Measurements from ENCODE around the gene ARL8B. TPM values are rescaled to one million over a fixed set of nuclear protein-coding genes. Genes with fewer than 3 reads are reported as not detected.

Gene ARL8B
- total and polyA plus RNA-seq, 2 of the 8 experiments (the other 6 are each of a cell fraction or from before 2014, with no cell fraction given), result 14.5 to 27.8 TPM

DNA sequence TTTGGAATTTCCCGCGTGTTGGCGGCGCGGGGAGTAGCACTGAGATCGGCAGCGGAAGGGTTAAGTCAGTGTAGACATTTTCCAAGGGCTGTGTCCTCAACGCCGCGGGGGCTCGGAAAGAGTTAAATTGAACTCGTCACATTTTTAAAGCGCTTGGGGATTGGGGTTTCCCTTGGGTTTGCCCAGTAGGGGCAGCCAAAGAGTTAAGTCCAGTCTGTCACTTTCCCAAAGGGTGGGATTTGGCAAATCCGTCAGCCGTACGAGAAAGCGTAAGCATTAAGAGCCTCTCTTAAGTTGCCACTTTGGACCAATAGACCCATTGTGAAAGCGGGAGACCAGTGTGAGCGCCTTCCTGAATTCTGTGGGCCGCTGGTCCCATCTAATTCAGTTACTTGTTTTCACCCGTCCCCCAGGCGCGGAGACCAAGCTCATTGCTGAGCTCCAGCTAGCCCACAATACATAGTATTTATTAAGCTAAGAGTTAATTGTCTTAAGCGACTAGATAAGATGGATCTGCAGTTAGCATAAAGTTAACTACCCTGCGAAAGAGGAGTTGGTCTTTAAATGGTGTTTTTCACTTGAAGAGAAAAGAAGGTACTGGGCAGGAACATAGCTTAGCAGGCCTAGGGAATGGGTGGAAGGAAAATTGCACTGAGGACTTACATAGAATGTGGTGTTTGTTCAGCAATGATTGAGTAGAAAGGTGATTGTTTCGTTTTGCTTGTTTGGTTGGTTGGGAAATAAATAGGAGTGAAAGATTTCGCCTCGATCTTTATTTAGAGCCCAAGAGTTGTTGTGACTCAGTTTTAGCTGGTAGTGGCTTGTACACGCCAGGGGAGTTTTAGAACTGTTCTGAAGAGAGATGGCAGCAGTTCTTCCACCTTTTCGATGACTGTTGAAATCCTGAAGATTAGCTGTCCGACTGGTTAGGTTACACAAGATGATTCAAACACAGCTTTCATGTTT lies 932 bp downstream of the ARL8B start (continued):
- TF ChIP-seq, protein P1, sequence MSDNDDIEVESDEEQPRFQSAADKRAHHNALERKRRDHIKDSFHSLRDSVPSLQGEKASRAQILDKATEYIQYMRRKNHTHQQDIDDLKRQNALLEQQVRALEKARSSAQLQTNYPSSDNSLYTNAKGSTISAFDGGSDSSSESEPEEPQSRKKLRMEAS (IDR thresholded peaks at IDR 0.05), result no peak
- TF ChIP-seq CTCF (IDR thresholded peaks at IDR 0.05; ENCODE audit: control extremely low read depth in 1 of 3, insufficient read depth in 1 of 3, low read depth in 1 of 3, low read length in 3 of 3), result peak in 1 of 3 experiments; percentile 7; a peak in 1 of 4 replicates
- peak in 1 of 2 experiments; percentile 4; a peak in 1 of 4 replicates for TF ChIP-seq RAD21 (IDR thresholded peaks at IDR 0.05 in 1 of 2, conservative IDR thresholded peaks at IDR 0.05 in 1 of 2; ENCODE audit: low read depth in 2 of 2, low read length in 2 of 2)
- no peak for TF ChIP-seq ZNF274 (IDR thresholded peaks at IDR 0.05; ENCODE audit: borderline replicate concordance, extremely low read depth, low read length)
- TF ChIP-seq, protein P2, sequence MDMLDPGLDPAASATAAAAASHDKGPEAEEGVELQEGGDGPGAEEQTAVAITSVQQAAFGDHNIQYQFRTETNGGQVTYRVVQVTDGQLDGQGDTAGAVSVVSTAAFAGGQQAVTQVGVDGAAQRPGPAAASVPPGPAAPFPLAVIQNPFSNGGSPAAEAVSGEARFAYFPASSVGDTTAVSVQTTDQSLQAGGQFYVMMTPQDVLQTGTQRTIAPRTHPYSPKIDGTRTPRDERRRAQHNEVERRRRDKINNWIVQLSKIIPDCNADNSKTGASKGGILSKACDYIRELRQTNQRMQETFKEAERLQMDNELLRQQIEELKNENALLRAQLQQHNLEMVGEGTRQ (IDR thresholded peaks at IDR 0.05; ENCODE audit: low read length), result no peak
- TF ChIP-seq CEBPB (IDR thresholded peaks at IDR 0.05; ENCODE audit: low read depth, low read length), result no peak
- no peak for TF ChIP-seq BCL11A (IDR thresholded peaks at IDR 0.05; ENCODE audit: low read depth in 2 of 2, low read length in 2 of 2)
- TF ChIP-seq KDM5A (IDR thresholded peaks at IDR 0.05; ENCODE audit: low read length), result no peak
- TF ChIP-seq HDAC2 (IDR thresholded peaks at IDR 0.05; ENCODE audit: borderline replicate concordance in 1 of 2, low read depth in 2 of 2, low read length in 2 of 2), result 0 out of 4 replicates have a peak, but pooled peaks of 1 of the 2 experiments have one; percentile 44
- TF ChIP-seq GTF2F1 (IDR thresholded peaks at IDR 0.05; ENCODE audit: borderline replicate concordance, low read depth, low read length), result no peak
- TF ChIP-seq, protein P3, sequence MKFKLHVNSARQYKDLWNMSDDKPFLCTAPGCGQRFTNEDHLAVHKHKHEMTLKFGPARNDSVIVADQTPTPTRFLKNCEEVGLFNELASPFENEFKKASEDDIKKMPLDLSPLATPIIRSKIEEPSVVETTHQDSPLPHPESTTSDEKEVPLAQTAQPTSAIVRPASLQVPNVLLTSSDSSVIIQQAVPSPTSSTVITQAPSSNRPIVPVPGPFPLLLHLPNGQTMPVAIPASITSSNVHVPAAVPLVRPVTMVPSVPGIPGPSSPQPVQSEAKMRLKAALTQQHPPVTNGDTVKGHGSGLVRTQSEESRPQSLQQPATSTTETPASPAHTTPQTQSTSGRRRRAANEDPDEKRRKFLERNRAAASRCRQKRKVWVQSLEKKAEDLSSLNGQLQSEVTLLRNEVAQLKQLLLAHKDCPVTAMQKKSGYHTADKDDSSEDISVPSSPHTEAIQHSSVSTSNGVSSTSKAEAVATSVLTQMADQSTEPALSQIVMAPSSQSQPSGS (IDR thresholded peaks at IDR 0.05; ENCODE audit: low read length), result no peak
- TF ChIP-seq ASH2L (IDR thresholded peaks at IDR 0.05; ENCODE audit: low read length), result no peak
- TF ChIP-seq CBX8 (IDR thresholded peaks at IDR 0.05; ENCODE audit: borderline replicate concordance, low read depth, low read length), result no peak
- no peak for TF ChIP-seq SP1 (IDR thresholded peaks at IDR 0.05; ENCODE audit: low read depth, low read length)
- no peak for TF ChIP-seq PHF8 (conservative IDR thresholded peaks at IDR 0.05; ENCODE audit: low read depth, low read length)

Data from H1 (cell line).